Naive thymus-derived CD4-positive, alpha-beta T cell (primary cell): ENCODE data around the gene DGCR8. TPM values are rescaled to one million over a fixed set of nuclear protein-coding genes. Genes with fewer than 3 reads are reported as not detected.
A peak's percentile ranks its signal among the peaks of the same experiment; 100 is the strongest.

Experiments
- ATAC-seq: fragments of 150-1000 bp; cut with Tn5 transposase; 2 replicates; pipeline ENCODE4 v1.10.0; 2021; ENCODE audit warnings: mild to moderate bottlenecking, moderate library complexity
- CTCF ChIA-PET: fragments of 350-600 bp; sonication (Branson Sonifier 250); formaldehyde crosslinking; loops from one replicate; lab custom pipeline; 2021; ENCODE audit warnings: antibody characterized with exemption; lab: Charles Lee
- POLR2A ChIA-PET: fragments of 350-600 bp; sonication (Branson Sonifier 250); formaldehyde crosslinking; loops from one replicate; lab custom pipeline; 2021; ENCODE audit warnings: antibody characterized with exemption, inconsistent platforms; lab: Charles Lee
- DNase-seq, 9 donors: peaks; one replicate each; pipeline versions ENCODE4 v3.0.0 to v3.0.0-alpha.2; 2020 to 2022; ENCODE audit warnings: mixed read lengths in 1 of 9
- H3K27ac ChIP-seq: one replicate; pipeline ENCODE4 v1.7.0; 2013; ENCODE audit warnings: mild to moderate bottlenecking, low read depth, low read length, moderate library complexity
- H3K27me3 ChIP-seq, 2 donors: one replicate each; pipeline ENCODE4 v1.7.0; 2013; ENCODE audit warnings: low read length in 2 of 2, mild to moderate bottlenecking in 2 of 2, moderate library complexity in 2 of 2; ENCODE audit not compliant: control insufficient read depth in 2 of 2, insufficient read depth in 2 of 2
- H3K36me3 ChIP-seq, 3 experiments: 1 replicate in 2 of 3; 2 replicates in 1 of 3; pipeline ENCODE4 v1.7.0; 2013; ENCODE audit warnings: low read length in 3 of 3, mild to moderate bottlenecking in 3 of 3, moderate library complexity in 1 of 3; ENCODE audit not compliant: insufficient read depth in 3 of 3, control insufficient read depth in 2 of 3
- H3K4me1 ChIP-seq, 2 donors: one replicate each; pipeline ENCODE4 v1.7.0; 2013; ENCODE audit warnings: low read length in 2 of 2, mild to moderate bottlenecking in 2 of 2, moderate library complexity in 1 of 2; ENCODE audit not compliant: control insufficient read depth in 2 of 2, insufficient read depth in 2 of 2
- H3K4me3 ChIP-seq: 2 replicates; pipeline ENCODE4 v1.7.0; 2013; ENCODE audit warnings: mild to moderate bottlenecking, low read length
- H3K9me3 ChIP-seq, 3 experiments: 1 replicate in 2 of 3; 2 replicates in 1 of 3; pipeline ENCODE4 v1.7.0; 2013; ENCODE audit warnings: low read length in 3 of 3; ENCODE audit not compliant: control insufficient read depth in 2 of 3
- H3K27ac Mint-ChIP-seq, 9 donors: one replicate each; pipeline ENCODE4 v1.8.0; 2020 to 2022; ENCODE audit warnings: mixed read lengths in 9 of 9, mild to moderate bottlenecking in 8 of 9, moderate library complexity in 5 of 9, inconsistent platforms in 2 of 9
- H3K27me3 Mint-ChIP-seq, 5 donors: one replicate each; pipeline ENCODE4 v1.8.0; 2021 to 2022; ENCODE audit warnings: mixed read lengths in 5 of 5, mild to moderate bottlenecking in 1 of 5
- H3K36me3 Mint-ChIP-seq, 5 donors: one replicate each; pipeline ENCODE4 v1.8.0; 2020 to 2022; ENCODE audit warnings: mixed read lengths in 5 of 5, mild to moderate bottlenecking in 3 of 5, inconsistent platforms in 1 of 5
- H3K4me1 Mint-ChIP-seq, 7 donors: one replicate each; pipeline ENCODE4 v1.8.0; 2020 to 2022; ENCODE audit warnings: mixed read lengths in 7 of 7, mild to moderate bottlenecking in 3 of 7, inconsistent platforms in 1 of 7
- H3K4me3 Mint-ChIP-seq, 10 donors: one replicate each; pipeline ENCODE4 v1.8.0; 2020 to 2022; ENCODE audit warnings: mild to moderate bottlenecking in 10 of 10, mixed read lengths in 10 of 10, moderate library complexity in 6 of 10, inconsistent platforms in 2 of 10
- H3K9me3 Mint-ChIP-seq, 11 donors: one replicate each; pipeline ENCODE4 v1.8.0; 2020 to 2022; ENCODE audit warnings: mixed read lengths in 11 of 11, mild to moderate bottlenecking in 4 of 11, inconsistent platforms in 1 of 11, moderate library complexity in 1 of 11
- intact Hi-C, 2 donors: fragments of 100-400 bp; cut with micrococcal nuclease; formaldehyde crosslinking; loops; one replicate each; pipeline ENCODE4 v1.15.1; 2023
- polyA plus RNA-seq, 2 donors: library from polyadenylated mRNA; unstranded; fragments of 300-500 nt; fragmentation: Illumina TruSeq; gene quantifications; one replicate each; pipeline ENCODE4 v1.2.3, GENCODE V29; 2021
- total RNA-seq, 6 experiments: library from RNA in 5 of 6; stranded (reverse) in 5 of 6; gene quantifications; 1 replicate in 5 of 6; 2 replicates in 1 of 6; pipeline ENCODE4 v1.2.3 and lab custom pipeline; 2021 to 2026

DGCR8 gene
- total and polyA plus RNA-seq, 7 experiments from 2014 or later: 4.1 to 63.6 (median 37.4) TPM

DNA sequence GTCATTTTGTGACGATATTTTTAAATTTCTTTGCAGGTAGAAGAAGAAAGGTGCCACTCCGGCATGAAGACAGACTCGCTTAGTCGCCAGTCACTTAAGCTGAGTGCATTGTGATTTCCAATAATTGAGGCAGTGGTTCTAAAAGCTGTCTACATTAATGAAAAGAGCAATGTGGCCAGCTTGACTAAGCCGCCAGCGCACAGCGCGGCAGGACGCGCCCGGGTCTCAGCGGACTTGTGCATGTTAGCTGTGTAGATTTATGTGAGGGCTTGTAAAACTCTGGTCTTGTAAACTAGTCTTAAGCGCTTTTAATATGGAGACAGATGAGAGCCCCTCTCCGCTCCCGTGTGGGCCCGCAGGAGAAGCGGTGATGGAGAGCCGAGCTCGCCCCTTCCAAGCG lies 5.6 kb downstream of the DGCR8 start:
- ChIA-PET CTCF (interaction anchor here (0.6 kb wide), 1 partner anchor 30 kb away, joined by 3 read pairs; no protein-coding TSS in a partner anchor), POLR2A (no interaction called here)
- no peak overlapping the region for H3K4me3 Mint-ChIP-seq
- H3K4me1 ChIP-seq: peaks cover 22 to 49% of the 10 kb centered on the region in 2 donors
- ATAC-seq (no peak), DNase-seq (no peak)
- H3K27ac ChIP-seq: no peak overlapping the region
- intact Hi-C loops: no loop called here
- peaks cover 12 to 48% (median 25%) of the 10 kb centered on the region in 5 donors for H3K36me3 Mint-ChIP-seq
- peaks cover 16 to 53% (median 18%) of the 10 kb centered on the region in 3 experiments for H3K36me3 ChIP-seq
- H3K27me3 ChIP-seq: no peaks in the 10 kb centered on the region
- no peak overlapping the region for H3K4me3 ChIP-seq
- no peaks in the 10 kb centered on the region for H3K27me3 Mint-ChIP-seq
- H3K4me1 Mint-ChIP-seq: peaks cover 37 to 52% (median 45%) of the 10 kb centered on the region in 7 donors
- peaks cover 0 to 1% (median 0%) of the 10 kb centered on the region in 11 donors for H3K9me3 Mint-ChIP-seq
- no peaks in the 10 kb centered on the region for H3K9me3 ChIP-seq
- peak overlapping the region in 1 of 9 donors; percentile 22 for H3K27ac Mint-ChIP-seq

- ATAC-seq (no peak), DNase-seq (no peak)
- H3K4me3 ChIP-seq: no peak overlapping the region
- peaks cover 17 to 49% of the 10 kb centered on the region in 2 donors for H3K4me1 ChIP-seq
- no peaks in the 10 kb centered on the region for H3K9me3 ChIP-seq
- intact Hi-C loops: no loop called here
- Mint-ChIP-seq H3K9me3 (peaks cover 0 to 1% (median 0%) of the 10 kb centered on the region in 11 donors), H3K36me3 (peaks cover 13 to 53% (median 27%) of the 10 kb centered on the region in 5 donors), H3K27me3 (no peaks in the 10 kb centered on the region), H3K27ac (peak overlapping the region in 2 of 9 donors; percentile 26 to 30), H3K4me1 (peaks cover 32 to 50% (median 42%) of the 10 kb centered on the region in 7 donors), H3K4me3 (peak overlapping the region in 1 of 10 donors; percentile 16)
- ChIA-PET CTCF (no interaction called here), POLR2A (no interaction called here)
- H3K27ac ChIP-seq: no peak overlapping the region
- H3K36me3 ChIP-seq: peaks cover 16 to 58% (median 18%) of the 10 kb centered on the region in 3 experiments
- no peaks in the 10 kb centered on the region for H3K27me3 ChIP-seq
Measured at GRCh38 chr22:20086101-20086599, 6.1 kb downstream of the DGCR8 start.

GRCh38 chr22:20086763-20087162 lies 6.7 kb downstream of the DGCR8 start:
- ATAC-seq: no peak
- Histone ChIP-seq H3K27me3 (no peaks in the 10 kb centered on the region), H3K36me3 (peaks cover 16 to 64% (median 24%) of the 10 kb centered on the region in 3 experiments), H3K4me1 (peaks cover 12 to 47% of the 10 kb centered on the region in 2 donors), H3K27ac (no peak overlapping the region), H3K4me3 (no peak overlapping the region), H3K9me3 (no peaks in the 10 kb centered on the region)
- ChIA-PET CTCF (no interaction called here), POLR2A (no interaction called here)
- Mint-ChIP-seq H3K4me3 (no peak overlapping the region), H3K4me1 (peaks cover 26 to 44% (median 36%) of the 10 kb centered on the region in 7 donors), H3K27ac (peak overlapping the region in 1 of 9 donors; percentile 26), H3K36me3 (peaks cover 17 to 59% (median 30%) of the 10 kb centered on the region in 5 donors), H3K27me3 (no peaks in the 10 kb centered on the region), H3K9me3 (peaks cover 0 to 1% (median 0%) of the 10 kb centered on the region in 11 donors)
- intact Hi-C loops: no loop called here
- DNase-seq: no peak

DNA sequence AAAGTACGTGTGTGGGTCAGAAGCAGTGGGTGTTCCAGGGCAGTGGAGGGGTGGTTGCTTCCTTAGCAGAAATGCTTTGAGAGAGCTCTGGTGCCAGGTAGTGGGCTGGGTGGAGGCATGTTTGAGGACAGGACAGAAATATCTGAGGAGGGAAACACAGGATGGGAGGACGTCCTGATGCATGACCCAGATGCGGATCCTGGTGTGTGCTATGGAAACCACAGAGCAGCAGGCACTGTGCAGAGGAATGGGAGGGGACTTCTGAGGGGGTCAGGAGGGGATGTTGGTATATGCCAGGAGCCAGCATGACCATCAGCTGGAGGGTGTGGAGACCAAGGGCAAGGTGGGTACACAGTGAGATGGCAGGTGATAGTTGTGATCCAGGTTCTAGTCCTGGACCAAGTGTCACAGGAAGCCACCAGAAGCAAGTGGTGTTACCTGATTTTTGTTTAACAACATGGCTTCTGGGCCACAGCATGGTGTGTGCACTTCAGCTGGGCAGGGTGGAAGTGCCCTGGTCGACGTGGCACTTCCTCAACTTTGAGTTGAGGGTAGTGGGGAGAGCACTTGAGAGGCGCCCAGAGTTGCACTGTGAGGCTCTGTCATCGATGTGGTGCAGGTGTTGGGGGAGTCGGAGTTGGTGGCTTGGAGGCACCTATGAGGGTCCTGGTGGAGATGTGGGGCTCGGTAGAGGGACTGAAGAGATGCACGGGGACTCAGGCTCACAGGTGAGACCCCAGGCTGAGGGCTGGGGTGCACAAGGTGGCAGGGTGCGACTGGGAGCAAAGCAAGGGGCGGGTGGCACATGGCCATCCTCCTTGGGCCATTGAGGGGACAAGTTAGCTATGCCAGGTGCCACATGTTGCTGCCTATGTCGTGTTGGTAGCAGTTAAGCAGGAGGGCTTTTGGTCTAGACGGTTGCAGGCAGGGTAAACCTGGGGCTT lies 7.5 kb downstream of the DGCR8 start:
- ATAC-seq (peak; percentile 47), DNase-seq (no peak)
- Mint-ChIP-seq H3K27ac (peak overlapping the region in 1 of 9 donors; percentile 70), H3K4me3 (no peak overlapping the region), H3K4me1 (peaks cover 22 to 40% (median 31%) of the 10 kb centered on the region in 7 donors), H3K9me3 (peaks cover 0 to 1% (median 0%) of the 10 kb centered on the region in 11 donors), H3K27me3 (no peaks in the 10 kb centered on the region), H3K36me3 (peaks cover 16 to 67% (median 30%) of the 10 kb centered on the region in 5 donors)
- Histone ChIP-seq H3K4me3 (no peak overlapping the region), H3K27ac (no peak overlapping the region), H3K9me3 (no peaks in the 10 kb centered on the region), H3K27me3 (no peaks in the 10 kb centered on the region), H3K36me3 (peaks cover 16 to 72% (median 26%) of the 10 kb centered on the region in 3 experiments), H3K4me1 (peaks cover 12 to 53% of the 10 kb centered on the region in 2 donors)
- intact Hi-C loops: no loop called here
- POLR2A ChIA-PET: no interaction called here
- CTCF ChIA-PET: interaction anchor here (0.7 kb wide), 1 partner anchor 1866 kb away, joined by 3 read pairs; no protein-coding TSS in a partner anchor

GRCh38 chr22:20088263-20088648 lies 8.2 kb downstream of the DGCR8 start:
- no peaks in the 10 kb centered on the region for H3K27me3 Mint-ChIP-seq
- no peak overlapping the region for H3K4me3 Mint-ChIP-seq
- intact Hi-C loops: no loop called here
- peaks cover 16 to 70% (median 30%) of the 10 kb centered on the region in 5 donors for H3K36me3 Mint-ChIP-seq
- Histone ChIP-seq H3K4me1 (peaks cover 5 to 60% of the 10 kb centered on the region in 2 donors), H3K4me3 (no peak overlapping the region), H3K9me3 (no peaks in the 10 kb centered on the region), H3K27me3 (no peaks in the 10 kb centered on the region), H3K27ac (no peak overlapping the region), H3K36me3 (peaks cover 16 to 78% (median 26%) of the 10 kb centered on the region in 3 experiments)
- ChIA-PET POLR2A (no interaction called here), CTCF (interaction anchor here (0.7 to 0.9 kb wide), 2 partner anchors 9 to 1866 kb away, joined by 3 read pairs; no protein-coding TSS in a partner anchor)
- peaks cover 15 to 34% (median 25%) of the 10 kb centered on the region in 7 donors for H3K4me1 Mint-ChIP-seq
- DNase-seq (no peak), ATAC-seq (no peak)
- no peak overlapping the region for H3K27ac Mint-ChIP-seq
- peaks cover 0 to 1% (median 0%) of the 10 kb centered on the region in 11 donors for H3K9me3 Mint-ChIP-seq

DNA sequence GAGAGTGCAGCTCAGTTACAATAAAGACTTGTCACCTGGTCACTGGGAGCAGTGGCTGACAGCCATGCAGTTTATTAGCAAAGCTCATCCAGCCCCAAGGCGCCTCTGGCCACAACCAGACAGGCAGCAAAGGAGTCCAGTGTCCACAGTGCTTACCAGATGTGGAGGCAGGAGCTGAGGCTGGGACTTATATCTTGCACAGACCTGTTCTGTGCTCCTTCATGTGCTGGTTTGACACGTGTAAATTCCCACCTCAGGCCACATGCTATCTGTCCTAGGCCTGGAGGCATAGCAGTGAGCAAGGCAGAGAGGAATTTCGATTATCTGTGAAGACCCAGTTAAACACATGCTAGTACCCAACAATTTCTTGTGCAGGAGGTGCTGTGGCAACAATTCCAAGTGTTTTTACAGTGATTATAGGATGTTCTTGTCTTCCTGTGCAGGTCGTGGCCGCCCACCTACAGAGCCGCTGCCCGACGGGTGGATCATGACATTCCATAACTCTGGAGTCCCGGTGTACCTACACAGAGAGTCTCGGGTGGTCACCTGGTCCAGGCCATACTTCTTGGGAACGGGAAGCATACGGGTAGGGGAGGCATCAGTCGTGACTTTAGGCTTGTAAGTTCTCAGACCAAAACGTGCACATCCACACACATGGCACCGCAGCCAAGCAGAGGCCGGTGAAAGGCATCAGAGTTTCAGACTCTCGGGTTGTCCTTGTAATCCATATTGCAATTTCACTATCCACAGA lies 9.4 kb downstream of the DGCR8 start:
- H3K27me3 Mint-ChIP-seq: no peaks in the 10 kb centered on the region
- Histone ChIP-seq H3K36me3 (peaks cover 16 to 90% (median 29%) of the 10 kb centered on the region in 3 experiments), H3K4me3 (no peak overlapping the region), H3K4me1 (peaks cover 0 to 65% of the 10 kb centered on the region in 2 donors), H3K27ac (no peak overlapping the region), H3K27me3 (no peaks in the 10 kb centered on the region), H3K9me3 (no peaks in the 10 kb centered on the region)
- CTCF ChIA-PET: interaction anchor here (0.9 kb wide), 1 partner anchor 10 kb away, joined by 3 read pairs; no protein-coding TSS in a partner anchor
- ATAC-seq (no peak), DNase-seq (no peak)
- H3K4me1 Mint-ChIP-seq: peaks cover 4 to 31% (median 13%) of the 10 kb centered on the region in 7 donors
- peaks cover 0 to 1% (median 0%) of the 10 kb centered on the region in 11 donors for H3K9me3 Mint-ChIP-seq
- intact Hi-C loops: no loop called here
- POLR2A ChIA-PET: no interaction called here
- H3K36me3 Mint-ChIP-seq: peaks cover 16 to 78% (median 36%) of the 10 kb centered on the region in 5 donors
- peak overlapping the region in 3 of 9 donors; percentile 3 to 51 (median 29) for H3K27ac Mint-ChIP-seq
- H3K4me3 Mint-ChIP-seq: no peak overlapping the region
